NT2/D1 (cell line): ENCODE data around the gene SH3PXD2B.

Source experiments
- SUZ12 ChIP-seq: IDR thresholded peaks from 2 replicates; pipeline ENCODE4 v1.6.1; 2011; ENCODE audit not compliant: insufficient read length, insufficient read depth; ENCODE audit errors: extremely low read depth
- YY1 ChIP-seq: IDR thresholded peaks from 2 replicates; pipeline ENCODE4 v1.6.1; 2011; ENCODE audit not compliant: insufficient read length, insufficient read depth
- ZNF274 ChIP-seq: IDR thresholded peaks from 2 replicates; pipeline ENCODE4 v1.6.1; 2011; ENCODE audit warnings: mild to moderate bottlenecking, low read depth, low read length

DNA sequence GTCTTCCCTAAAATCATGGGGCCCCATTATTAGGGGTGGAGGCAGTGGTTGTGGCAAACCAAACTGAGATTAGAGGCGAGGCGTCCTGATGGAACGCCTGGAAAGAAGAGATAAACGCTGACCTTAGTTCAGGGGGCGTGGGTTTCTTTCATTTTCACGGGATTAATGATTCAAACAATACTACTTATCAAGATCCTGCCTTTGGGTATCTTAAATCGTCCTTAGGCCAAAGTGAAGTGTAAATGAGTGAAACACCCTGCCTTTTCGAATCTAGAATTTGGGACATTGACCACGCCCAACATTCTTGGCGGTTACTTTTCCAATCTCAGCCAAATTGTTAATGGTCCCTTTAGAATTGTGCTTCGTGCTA is 169.7 kb downstream of the SH3PXD2B start:
- TF ChIP-seq SUZ12 (no peak), ZNF274 (no peak), YY1 (no peak)
